NCI-H2196 treated with DMSO at 0.1 percent for 48 hours (cell line): ENCODE data around the gene MEGF11.

Experiments
- DNase-seq: peaks from one replicate; lab custom pipeline; 2025; ENCODE audit not compliant: unreplicated experiment; lab: John Stamatoyannopoulos, UW

MEGF11 gene

DNA sequence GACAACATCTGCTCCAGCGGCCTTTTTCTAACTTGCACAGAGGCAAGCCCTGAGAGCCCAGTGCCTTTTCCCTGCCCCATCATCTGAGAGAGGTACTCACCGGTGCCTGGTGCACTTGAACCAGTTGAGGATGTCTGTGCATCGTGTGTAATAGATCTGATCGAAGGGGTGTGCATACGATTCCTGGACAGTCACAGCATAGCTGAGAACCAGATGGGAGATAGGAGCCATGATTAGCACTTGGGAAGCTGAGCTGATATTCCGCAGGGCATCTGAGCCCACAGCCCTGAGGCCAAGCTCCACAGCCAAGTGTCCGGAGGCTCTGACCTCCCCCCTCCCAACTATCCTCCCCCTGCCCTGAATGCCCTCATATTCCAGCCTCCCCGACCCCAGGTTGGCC is 129.8 kb downstream of the MEGF11 start:
- no peak for DNase-seq

DNA sequence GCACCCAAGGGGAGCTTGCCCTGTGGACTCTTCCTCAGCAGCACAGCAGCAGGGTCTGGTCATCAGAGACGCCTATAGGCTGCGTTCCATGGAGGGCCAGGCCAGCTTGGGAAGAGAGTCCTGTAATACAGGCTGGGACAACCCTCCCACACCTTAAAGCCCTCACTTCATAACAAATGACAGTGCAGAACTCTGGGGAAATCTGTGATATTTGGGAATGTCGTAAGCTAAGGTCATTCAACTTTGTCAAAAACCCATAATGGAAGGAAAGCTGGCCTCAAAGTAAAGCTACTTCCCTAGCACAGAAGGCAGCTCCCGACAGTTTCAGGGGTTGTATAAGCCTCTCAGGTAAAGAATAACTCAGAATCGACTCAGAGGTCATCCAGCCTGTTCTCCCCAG is 133.1 kb downstream of the MEGF11 start:
- no peak for DNase-seq

DNA sequence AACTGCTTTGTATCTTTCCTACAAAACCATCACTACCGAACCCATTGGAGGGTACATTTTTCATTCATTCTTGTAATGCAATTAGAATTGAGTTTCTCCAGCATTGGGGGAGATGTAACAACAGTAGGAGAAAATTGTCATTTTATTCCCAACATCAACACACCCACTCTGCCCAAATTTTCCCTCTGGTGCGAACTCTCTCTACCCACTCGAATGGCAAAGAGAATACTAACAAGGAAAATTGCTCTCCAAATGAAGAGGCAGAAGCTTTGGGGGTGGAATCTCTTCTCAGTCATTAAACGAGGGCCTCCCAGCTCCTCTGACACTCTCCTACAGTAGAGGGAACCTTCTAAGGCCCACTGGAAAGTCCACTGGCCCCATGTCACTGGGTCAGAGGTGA is 135.7 kb downstream of the MEGF11 start:
- no peak for DNase-seq

- no peak for DNase-seq
These were observed 137.9 kb downstream of the MEGF11 start for GRCh38 chr15:66115568-66116206.

- no peak for DNase-seq
These were observed 138.6 kb downstream of the MEGF11 start for GRCh38 chr15:66114863-66115425.

DNA sequence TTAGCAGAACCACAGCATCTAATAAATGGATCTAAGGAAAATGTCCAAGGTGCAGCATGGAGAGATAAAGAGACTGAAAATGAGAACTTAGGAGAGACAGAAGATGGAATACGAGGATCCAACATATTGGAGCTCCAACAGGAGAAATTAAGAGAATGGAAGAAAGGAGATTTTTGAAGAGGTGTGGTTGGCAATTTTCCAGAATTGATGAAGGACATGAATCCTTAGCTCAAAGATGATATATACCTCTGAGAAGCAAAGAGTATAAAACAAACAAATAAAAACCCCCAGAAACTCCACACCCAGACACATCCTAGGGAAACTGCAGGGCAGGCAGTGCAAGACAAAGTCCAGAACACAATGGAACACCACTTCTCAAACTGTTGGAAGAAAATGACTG is 141.2 kb downstream of the MEGF11 start:
- DNase-seq, result no peak

DNA sequence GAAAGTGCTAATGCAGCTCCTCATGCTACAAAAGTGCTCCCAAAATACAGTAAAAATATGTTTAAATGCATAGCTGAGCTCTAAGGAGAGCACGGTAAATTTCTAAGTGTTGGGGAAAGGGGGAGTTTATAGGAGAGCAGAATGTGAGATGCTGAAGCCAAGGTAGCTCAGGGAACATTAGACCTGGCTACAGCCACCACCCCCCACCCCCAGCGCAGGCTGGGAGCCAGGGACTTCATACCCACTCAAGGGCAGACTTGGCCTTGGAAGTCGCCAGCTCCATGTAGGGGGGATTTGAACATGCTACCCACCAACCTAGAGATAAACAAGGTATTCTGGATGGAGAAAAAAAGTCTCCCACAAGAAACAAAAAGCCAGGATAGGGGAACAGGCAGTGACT is 142.2 kb downstream of the MEGF11 start:
- no peak for DNase-seq

DNA sequence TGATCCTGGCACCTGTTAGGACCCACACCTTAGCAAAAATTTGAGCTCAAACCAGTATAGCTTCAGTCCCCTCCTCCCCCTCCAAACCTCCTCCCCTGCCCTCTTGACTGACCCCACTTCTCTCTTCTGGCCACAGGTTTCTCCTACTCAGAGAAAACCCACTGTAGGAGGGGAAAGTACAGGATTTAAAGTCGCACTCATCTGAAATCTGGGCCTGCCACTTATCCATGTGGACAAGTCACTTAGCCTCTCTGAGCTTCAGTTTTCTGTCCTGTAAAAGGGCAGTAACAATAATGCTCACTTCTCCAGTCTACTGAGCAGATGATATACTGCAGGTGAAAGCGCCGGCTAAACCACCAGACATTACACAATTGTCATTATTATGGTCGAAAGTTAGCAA is 142.7 kb downstream of the MEGF11 start:
- DNase-seq, result no peak

- no peak for DNase-seq
These were observed 143.7 kb downstream of the MEGF11 start for GRCh38 chr15:66109826-66110225.

- DNase-seq, result no peak
These were observed 144.9 kb downstream of the MEGF11 start for GRCh38 chr15:66108483-66109265.

- DNase-seq, result no peak
These were observed 146.5 kb downstream of the MEGF11 start for GRCh38 chr15:66107070-66107469.

DNA sequence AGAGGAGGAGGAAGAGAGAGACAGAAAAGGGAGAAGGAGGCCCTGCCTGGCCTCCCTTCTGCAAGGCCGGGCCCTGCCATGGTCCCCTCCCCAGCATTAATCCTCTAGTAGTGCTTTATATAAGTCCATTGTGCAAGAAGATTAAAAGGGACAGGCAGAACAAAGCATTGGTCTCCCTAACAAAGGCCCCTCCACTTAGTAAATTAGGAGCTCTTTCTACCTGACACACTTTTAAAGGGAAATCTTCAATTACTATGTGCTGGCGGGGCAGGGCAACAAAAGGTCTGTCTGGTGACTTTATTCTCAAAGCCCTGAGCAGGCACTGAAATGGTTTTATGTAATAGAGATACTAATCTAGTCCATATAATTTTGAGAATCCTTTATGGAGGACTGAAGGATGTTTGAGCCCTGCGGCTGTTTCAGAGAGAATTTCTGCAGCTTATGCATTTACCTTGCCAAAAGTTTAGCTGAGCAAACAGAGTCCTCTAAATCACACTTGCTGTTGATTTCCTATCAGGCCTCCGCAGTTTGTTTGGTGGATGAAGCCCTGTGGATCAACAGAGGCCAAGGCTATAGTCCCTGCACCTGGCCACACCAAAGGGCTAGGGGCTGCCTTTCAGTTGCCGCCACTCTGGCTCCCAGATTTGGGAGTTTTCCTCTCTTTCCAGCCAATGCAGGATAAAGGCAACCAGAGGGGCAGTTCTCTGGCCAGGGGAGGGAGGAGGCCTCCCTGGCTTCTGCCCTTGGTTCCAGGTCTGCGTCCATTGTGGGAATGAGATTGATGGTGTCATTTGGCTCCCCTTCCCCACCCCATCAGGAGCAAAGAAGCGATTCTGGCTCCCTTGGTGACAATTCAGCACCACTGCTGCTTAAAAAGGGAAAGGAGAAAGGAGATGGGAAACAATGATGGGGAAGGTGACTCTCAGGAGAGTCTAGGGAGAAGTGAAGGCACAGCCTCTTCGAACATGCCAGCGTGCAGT is 148.0 kb downstream of the MEGF11 start:
- no peak for DNase-seq

DNA sequence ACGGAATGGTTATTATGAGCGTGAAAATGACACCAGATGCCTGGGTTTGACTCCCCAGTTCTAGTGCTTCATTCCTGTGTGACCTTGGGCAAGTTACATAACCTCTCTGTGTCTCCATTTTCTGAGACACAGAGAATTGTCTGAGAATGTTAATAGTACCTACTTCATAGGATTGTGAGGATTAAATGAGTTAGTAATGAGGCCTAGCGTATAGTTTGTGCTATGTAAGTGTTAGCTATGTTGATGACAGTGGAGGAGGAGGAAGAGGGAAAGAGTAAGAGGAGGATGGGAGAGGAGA is 150.3 kb downstream of the MEGF11 start:
- no peak for DNase-seq

DNA sequence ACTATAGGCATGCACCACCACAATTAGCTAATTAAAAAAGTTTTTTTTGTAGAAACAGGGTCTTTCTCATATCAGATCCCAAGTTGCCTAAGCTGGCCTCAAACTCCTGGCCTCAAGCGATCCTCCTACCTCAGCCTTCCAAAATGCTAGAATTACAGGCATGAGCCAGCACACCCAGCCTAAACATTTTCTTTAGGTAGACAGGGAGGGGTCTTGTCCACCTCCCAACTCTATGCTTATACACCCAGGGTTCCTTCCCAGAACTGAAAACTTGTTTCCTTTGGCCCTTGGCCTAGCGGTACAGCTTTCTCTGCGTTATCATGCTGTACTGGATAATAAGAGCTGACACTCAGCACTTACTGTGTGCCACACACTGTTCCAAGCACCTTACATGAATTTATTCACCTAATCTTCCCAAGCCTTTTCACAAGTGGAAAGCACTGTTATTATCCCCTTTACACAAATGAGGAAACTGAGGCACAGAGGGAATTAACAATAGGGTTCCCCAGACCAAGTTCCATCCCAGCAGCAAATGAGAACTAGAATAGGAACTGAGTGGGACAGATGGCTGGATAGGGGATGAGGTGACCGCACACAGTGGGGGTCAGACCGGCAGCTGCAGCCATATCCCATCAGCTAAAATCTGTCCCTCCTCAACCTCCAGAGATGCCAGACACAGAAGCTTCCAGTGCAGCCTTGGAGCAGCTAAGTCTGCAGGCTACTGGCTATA is 150.8 kb downstream of the MEGF11 start:
- DNase-seq, result no peak

GRCh38 chr15:66101715-66102395 is 151.7 kb downstream of the MEGF11 start:
- no peak for DNase-seq

DNA sequence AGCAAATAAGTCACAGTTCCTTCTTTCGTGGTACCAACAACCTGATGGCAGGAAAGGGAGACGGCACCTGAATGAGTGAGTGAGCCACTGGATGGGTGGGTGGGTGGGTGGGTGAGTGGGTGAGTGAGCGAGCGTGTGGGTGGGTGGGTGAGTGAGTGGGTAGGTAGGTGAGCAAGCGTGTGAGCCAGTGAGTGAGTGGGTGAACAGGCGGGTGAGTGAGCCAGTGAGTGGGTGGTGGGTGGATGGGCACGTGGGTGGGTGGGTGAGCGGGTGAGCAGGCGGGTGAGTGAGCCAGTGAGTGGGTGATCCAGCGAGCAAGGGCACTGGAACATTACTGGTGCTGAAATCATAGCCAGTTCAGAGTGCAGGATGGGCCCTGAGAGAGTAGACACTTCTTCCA is 152.8 kb downstream of the MEGF11 start:
- no peak for DNase-seq

GRCh38 chr15:66099950-66100671 is 153.4 kb downstream of the MEGF11 start:
- DNase-seq, result no peak

- DNase-seq, result no peak
These were observed 155.6 kb downstream of the MEGF11 start for GRCh38 chr15:66098022-66098363.

- DNase-seq, result no peak
These were observed 156.2 kb downstream of the MEGF11 start for GRCh38 chr15:66097151-66098021.
